ENCODE results near the gene SESN3.
A peak's percentile ranks its signal among the peaks of the same experiment; 100 is the strongest.

Gene SESN3

GRCh38 chr11:95248666-95249467 lies 17.9 kb upstream of the SESN3 start:
- no peak for DNase-seq (ENCODE audit: low read depth)
- TF ChIP-seq CTCF (conservative IDR thresholded peaks at IDR 0.05; ENCODE audit: low read depth, low read length) = no peak
- H3K4me3 ChIP-seq (ENCODE audit: low read length) = no peak overlapping the region

- no peak for DNase-seq (ENCODE audit: low read depth)
- H3K4me3 ChIP-seq (ENCODE audit: low read length) = no peak overlapping the region
- TF ChIP-seq CTCF (conservative IDR thresholded peaks at IDR 0.05; ENCODE audit: low read depth, low read length) = no peak
Observed at GRCh38 chr11:95247883-95248282, 16.9 kb upstream of the SESN3 start.

DNA sequence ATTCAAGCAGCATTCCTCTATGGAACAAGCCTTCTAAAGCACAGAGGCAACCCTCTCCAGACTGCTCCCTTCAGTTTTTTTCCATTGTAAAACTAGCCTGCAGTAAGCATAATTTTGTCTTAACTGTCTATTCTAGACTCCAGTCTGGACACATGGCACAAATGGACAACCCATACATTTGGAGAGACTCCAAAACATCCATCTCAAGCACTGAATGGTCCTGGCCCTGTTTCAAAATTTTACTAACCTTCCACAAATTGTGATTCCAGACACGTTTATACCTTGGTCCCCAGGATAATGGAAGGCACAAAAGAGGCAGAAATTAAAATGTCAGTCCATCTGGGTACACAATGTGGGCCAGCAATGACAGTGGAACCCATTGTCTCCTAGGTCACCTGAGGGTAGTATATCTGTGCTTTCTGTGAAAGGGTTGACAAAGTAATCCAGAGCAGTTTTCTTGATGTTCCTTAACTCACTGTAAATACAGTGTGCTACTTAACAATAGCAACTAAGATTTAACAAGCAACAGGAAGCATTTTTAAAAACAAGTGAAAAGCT lies 16.2 kb upstream of the SESN3 start:
- TF ChIP-seq CTCF (conservative IDR thresholded peaks at IDR 0.05; ENCODE audit: low read depth, low read length) = no peak
- no peak for DNase-seq (ENCODE audit: low read depth)
- H3K4me3 ChIP-seq (ENCODE audit: low read length) = no peak overlapping the region

GRCh38 chr11:95245581-95245980 lies 14.6 kb upstream of the SESN3 start:
- TF ChIP-seq CTCF (conservative IDR thresholded peaks at IDR 0.05; ENCODE audit: low read depth, low read length) = no peak

DNA sequence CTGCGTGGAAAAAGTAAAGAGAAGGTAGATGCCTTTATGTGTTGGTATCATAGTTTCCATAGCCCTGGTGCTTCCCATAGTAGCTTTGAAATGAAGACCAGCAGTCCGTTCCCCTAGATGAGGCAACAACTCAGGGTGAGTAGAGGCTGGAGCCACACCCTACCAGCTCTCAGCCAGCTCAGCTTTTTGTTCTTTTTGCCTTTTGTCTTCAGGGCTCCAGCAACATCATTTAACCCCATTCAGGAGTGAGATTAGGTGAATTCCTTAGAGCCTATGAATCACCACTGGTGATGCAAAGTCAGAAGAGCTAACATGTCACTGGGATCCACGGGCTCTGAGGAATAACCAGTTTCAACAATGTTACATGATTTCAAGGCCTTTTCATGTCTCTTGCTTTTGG lies 14.0 kb upstream of the SESN3 start:
- no peak overlapping the region for H3K4me3 ChIP-seq (ENCODE audit: low read length)

More at GRCh38 chr11:95245581-95245980, 14.6 kb upstream of the SESN3 start:
- no peak overlapping the region for H3K4me3 ChIP-seq (ENCODE audit: low read length)
- DNase-seq (ENCODE audit: low read depth) = no peak

DNA sequence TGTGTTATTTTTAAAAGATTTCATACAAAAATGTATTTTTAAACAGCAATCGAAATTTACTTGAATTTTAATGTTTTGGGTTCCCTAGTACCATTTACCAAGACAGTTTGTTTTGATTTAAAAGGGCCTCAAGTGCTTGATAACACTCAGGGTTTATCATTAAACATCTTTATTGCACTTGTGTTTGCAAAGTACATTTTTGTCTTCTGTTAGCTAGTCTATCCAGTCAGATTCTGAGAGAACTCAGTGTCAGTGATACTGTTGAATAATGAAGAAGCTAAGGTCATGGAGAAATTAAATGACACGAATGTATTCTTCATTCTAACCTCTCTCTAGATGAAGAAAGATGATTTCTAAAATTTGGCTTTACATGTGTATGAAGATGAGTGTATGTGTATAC lies 12.7 kb upstream of the SESN3 start:
- no peak for DNase-seq (ENCODE audit: low read depth)
- no peak overlapping the region for H3K4me3 ChIP-seq (ENCODE audit: low read length)
- no peak for TF ChIP-seq CTCF (conservative IDR thresholded peaks at IDR 0.05; ENCODE audit: low read depth, low read length)

More for the DNA sequence above, 14.0 kb upstream of the SESN3 start:
- no peak for TF ChIP-seq CTCF (conservative IDR thresholded peaks at IDR 0.05; ENCODE audit: low read depth, low read length)
- DNase-seq (ENCODE audit: low read depth) = peak; percentile 68
